OCI-LY1 (cell line): ENCODE measurements around the gene TRAPPC12.

ENCODE experiments used
- EZH2 ChIP-seq: fragments of 200-600 bp; sonication (generic), shearing (Covaris generic); IDR thresholded peaks from 2 replicates; pipeline ENCODE4 v1.8.0; 2017; ENCODE audit warnings: borderline replicate concordance, mixed run types, mild to moderate bottlenecking, antibody characterized with exemption, low read length, moderate library complexity, mixed read lengths
- TF ChIP-seq, protein P1 (sequence below): fragments of 200-600 bp; sonication (generic), shearing (Covaris generic); IDR thresholded peaks from 2 replicates; pipeline ENCODE4 v1.5.1; 2017; ENCODE audit warnings: mild to moderate bottlenecking, antibody characterized with exemption, low read length, moderate library complexity, mixed read lengths

- TF ChIP-seq, protein P1, sequence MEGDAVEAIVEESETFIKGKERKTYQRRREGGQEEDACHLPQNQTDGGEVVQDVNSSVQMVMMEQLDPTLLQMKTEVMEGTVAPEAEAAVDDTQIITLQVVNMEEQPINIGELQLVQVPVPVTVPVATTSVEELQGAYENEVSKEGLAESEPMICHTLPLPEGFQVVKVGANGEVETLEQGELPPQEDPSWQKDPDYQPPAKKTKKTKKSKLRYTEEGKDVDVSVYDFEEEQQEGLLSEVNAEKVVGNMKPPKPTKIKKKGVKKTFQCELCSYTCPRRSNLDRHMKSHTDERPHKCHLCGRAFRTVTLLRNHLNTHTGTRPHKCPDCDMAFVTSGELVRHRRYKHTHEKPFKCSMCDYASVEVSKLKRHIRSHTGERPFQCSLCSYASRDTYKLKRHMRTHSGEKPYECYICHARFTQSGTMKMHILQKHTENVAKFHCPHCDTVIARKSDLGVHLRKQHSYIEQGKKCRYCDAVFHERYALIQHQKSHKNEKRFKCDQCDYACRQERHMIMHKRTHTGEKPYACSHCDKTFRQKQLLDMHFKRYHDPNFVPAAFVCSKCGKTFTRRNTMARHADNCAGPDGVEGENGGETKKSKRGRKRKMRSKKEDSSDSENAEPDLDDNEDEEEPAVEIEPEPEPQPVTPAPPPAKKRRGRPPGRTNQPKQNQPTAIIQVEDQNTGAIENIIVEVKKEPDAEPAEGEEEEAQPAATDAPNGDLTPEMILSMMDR = no peak
- TF ChIP-seq EZH2 = no peak
Measured at GRCh38 chr2:3387011-3387410, 7.5 kb downstream of the TRAPPC12 start.
